GM21786 (cell line): ENCODE results near the gene METTL24.

Experiments used
- ATAC-seq: cut with Tn5 transposase; IDR thresholded peaks from one replicate; pipeline ENCODE4 v1.9.1; 2021; ENCODE audit not compliant: unreplicated experiment

Gene METTL24

GRCh38 chr6:110338820-110339470, 19.2 kb downstream of the METTL24 start:
- no peak for ATAC-seq

- no peak for ATAC-seq
Observed at GRCh38 chr6:110337486-110337885, 20.7 kb downstream of the METTL24 start.

GRCh38 chr6:110334423-110335180, 23.5 kb downstream of the METTL24 start:
- no peak for ATAC-seq

GRCh38 chr6:110332281-110332680, 25.9 kb downstream of the METTL24 start:
- ATAC-seq: no peak

GRCh38 chr6:110331816-110332215, 26.3 kb downstream of the METTL24 start:
- no peak for ATAC-seq

- ATAC-seq: no peak
Observed at GRCh38 chr6:110331390-110331789, 26.8 kb downstream of the METTL24 start.

GRCh38 chr6:110329714-110330436, 28.3 kb downstream of the METTL24 start:
- ATAC-seq: no peak

GRCh38 chr6:110329348-110329713, 28.8 kb downstream of the METTL24 start:
- no peak for ATAC-seq

- ATAC-seq: no peak
Observed at GRCh38 chr6:110328259-110328658, 29.9 kb downstream of the METTL24 start.

- ATAC-seq: no peak
Observed at GRCh38 chr6:110327391-110327790, 30.8 kb downstream of the METTL24 start.

- ATAC-seq: no peak
Observed at GRCh38 chr6:110326609-110327008, 31.5 kb downstream of the METTL24 start.

GRCh38 chr6:110326057-110326456, 32.1 kb downstream of the METTL24 start:
- ATAC-seq: no peak

GRCh38 chr6:110325197-110325596, 33.0 kb downstream of the METTL24 start:
- ATAC-seq: no peak

GRCh38 chr6:110324548-110324947, 33.6 kb downstream of the METTL24 start:
- no peak for ATAC-seq

GRCh38 chr6:110323258-110323657, 34.9 kb downstream of the METTL24 start:
- ATAC-seq: no peak

GRCh38 chr6:110322874-110323242, 35.3 kb downstream of the METTL24 start:
- ATAC-seq: no peak

- ATAC-seq: no peak
Observed at GRCh38 chr6:110322151-110322873, 35.8 kb downstream of the METTL24 start.

- no peak for ATAC-seq
Observed at GRCh38 chr6:110320307-110320706, 37.8 kb downstream of the METTL24 start.

GRCh38 chr6:110319843-110320242, 38.3 kb downstream of the METTL24 start:
- ATAC-seq: no peak

- ATAC-seq: no peak
Observed at GRCh38 chr6:110319381-110319780, 38.8 kb downstream of the METTL24 start.

- no peak for ATAC-seq
Observed at GRCh38 chr6:110318971-110319370, 39.2 kb downstream of the METTL24 start.
